Measurements from ENCODE around the gene MYO5A.

GRCh38 chr15:52506549-52506948 lies 22.1 kb downstream of the MYO5A start:
- TF ChIP-seq CTCF (IDR thresholded peaks at IDR 0.05; ENCODE audit: insufficient read depth, low read length, poor library complexity, severe bottlenecking): no peak
- no peak for TF ChIP-seq EZH2phosphoT487 (conservative IDR thresholded peaks at IDR 0.05; ENCODE audit: low read length)

Measured in SU-DHL-6 (cell line).